ENCODE measurements around the gene CCN5.
"Not testable (repeated sequence)": the region's sequence is repeated elsewhere in the genome, so short reads cannot be mapped to it uniquely, and the experiment has no call there.

Gene CCN5

GRCh38 chr20:44714701-44715498, at the start of gene CCN5:
TSS of gene CCN5 (plus strand) at chr20:44715369. CDS start at chr20:44715391, 22 bp downstream.
- no peak for DNase-seq (ENCODE audit: low read depth in 1 of 2, low spot score in 1 of 2)

GRCh38 chr20:44666066-44666465, 49.1 kb upstream of the CCN5 start:
- no peak for DNase-seq (ENCODE audit: low read depth in 1 of 2, low spot score in 1 of 2)

GRCh38 chr20:44670851-44671250, 44.3 kb upstream of the CCN5 start:
- not testable (repeated sequence) for DNase-seq (ENCODE audit: low read depth in 1 of 2, low spot score in 1 of 2)

- DNase-seq (ENCODE audit: low read depth in 1 of 2, low spot score in 1 of 2) = peak; percentile 28
Observed at GRCh38 chr20:44671541-44671940, 43.6 kb upstream of the CCN5 start.

- not testable (repeated sequence) for DNase-seq (ENCODE audit: low read depth in 1 of 2, low spot score in 1 of 2)
Observed at GRCh38 chr20:44672318-44672902, 42.8 kb upstream of the CCN5 start.

- DNase-seq (ENCODE audit: low read depth in 1 of 2, low spot score in 1 of 2) = no peak
Observed at GRCh38 chr20:44678242-44678641, 36.9 kb upstream of the CCN5 start.

- no peak for DNase-seq (ENCODE audit: low read depth in 1 of 2, low spot score in 1 of 2)
Observed at GRCh38 chr20:44678990-44679611, 36.1 kb upstream of the CCN5 start.

GRCh38 chr20:44681796-44682566, 33.2 kb upstream of the CCN5 start:
- no peak for DNase-seq (ENCODE audit: low read depth in 1 of 2, low spot score in 1 of 2)

- peak in 1 of 2 donors; percentile 34 for DNase-seq (ENCODE audit: low read depth in 1 of 2, low spot score in 1 of 2)
Observed at GRCh38 chr20:44683263-44684046, 31.7 kb upstream of the CCN5 start.

GRCh38 chr20:44684047-44684967, 30.9 kb upstream of the CCN5 start:
- no peak for DNase-seq (ENCODE audit: low read depth in 1 of 2, low spot score in 1 of 2)

- DNase-seq (ENCODE audit: low read depth in 1 of 2, low spot score in 1 of 2) = no peak
Observed at GRCh38 chr20:44686934-44687333, 28.2 kb upstream of the CCN5 start.

- DNase-seq (ENCODE audit: low read depth in 1 of 2, low spot score in 1 of 2) = no peak
Observed at GRCh38 chr20:44688053-44688625, 27.0 kb upstream of the CCN5 start.

- no peak for DNase-seq (ENCODE audit: low read depth in 1 of 2, low spot score in 1 of 2)
Observed at GRCh38 chr20:44689809-44690208, 25.4 kb upstream of the CCN5 start.

- no peak for DNase-seq (ENCODE audit: low read depth in 1 of 2, low spot score in 1 of 2)
Observed at GRCh38 chr20:44690781-44691423, 24.3 kb upstream of the CCN5 start.

GRCh38 chr20:44691424-44692423, 23.4 kb upstream of the CCN5 start:
- DNase-seq (ENCODE audit: low read depth in 1 of 2, low spot score in 1 of 2) = no peak

GRCh38 chr20:44692932-44693480, 22.2 kb upstream of the CCN5 start:
- no peak for DNase-seq (ENCODE audit: low read depth in 1 of 2, low spot score in 1 of 2)

GRCh38 chr20:44693627-44694026, 21.5 kb upstream of the CCN5 start:
- no peak for DNase-seq (ENCODE audit: low read depth in 1 of 2, low spot score in 1 of 2)

Measured in activated T-helper 1 cell treated with anti-CD3 and anti-CD28 coated beads, Interleukin-2, amount 50 U/mL, for 16 hours (primary cell).